Tibial nerve (tissue), 4 donors: ENCODE results near the gene FBXW2.

ENCODE experiments used
- EP300 ChIP-seq, 2 donors: sonication (generic); formaldehyde crosslinking; IDR thresholded peaks; one replicate each; pipeline ENCODE4 v1.6.1; 2017; ENCODE audit warnings: antibody characterized with exemption in 2 of 2, mild to moderate bottlenecking in 1 of 2
- POLR2A ChIP-seq, 2 donors: fragments of 450-650 bp; IDR thresholded peaks; one replicate each; pipeline ENCODE4 v1.6.1; 2017; ENCODE audit warnings: antibody characterized with exemption in 2 of 2, mild to moderate bottlenecking in 2 of 2, moderate library complexity in 2 of 2
- TF ChIP-seq, protein P1 (sequence below), 5 experiments: fragments of 200-600 bp in 3 of 5; fragments of 450-650 bp in 2 of 5; sonication (generic) in 3 of 5; IDR thresholded peaks; one replicate each; pipeline ENCODE4 v1.5.1; 2016 to 2019; ENCODE audit warnings: antibody characterized with exemption in 5 of 5, mild to moderate bottlenecking in 3 of 5, moderate library complexity in 2 of 5

DNA sequence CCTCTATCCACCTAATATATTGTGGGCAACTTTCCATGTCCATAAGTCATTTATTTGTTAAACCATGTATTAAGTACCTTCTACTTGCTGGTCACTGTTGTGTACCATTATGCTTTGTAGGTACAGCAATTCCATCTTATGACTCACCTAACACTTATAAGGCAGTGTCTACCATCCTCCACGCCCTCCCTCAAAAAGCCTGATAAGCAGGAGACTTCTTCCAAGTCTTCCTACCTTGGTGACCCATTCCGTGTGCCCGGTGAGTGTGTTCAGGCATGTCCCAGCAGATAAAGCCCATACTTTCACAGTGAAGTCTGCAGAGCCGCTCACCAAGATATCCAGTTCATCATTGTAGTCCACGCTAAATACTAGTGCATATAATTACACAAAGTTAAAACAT, 17.4 kb downstream of the FBXW2 start:
- TF ChIP-seq POLR2A (IDR thresholded peaks at IDR 0.05) (no peak), EP300 (IDR thresholded peaks at IDR 0.05) (no peak)
- TF ChIP-seq, protein P1, sequence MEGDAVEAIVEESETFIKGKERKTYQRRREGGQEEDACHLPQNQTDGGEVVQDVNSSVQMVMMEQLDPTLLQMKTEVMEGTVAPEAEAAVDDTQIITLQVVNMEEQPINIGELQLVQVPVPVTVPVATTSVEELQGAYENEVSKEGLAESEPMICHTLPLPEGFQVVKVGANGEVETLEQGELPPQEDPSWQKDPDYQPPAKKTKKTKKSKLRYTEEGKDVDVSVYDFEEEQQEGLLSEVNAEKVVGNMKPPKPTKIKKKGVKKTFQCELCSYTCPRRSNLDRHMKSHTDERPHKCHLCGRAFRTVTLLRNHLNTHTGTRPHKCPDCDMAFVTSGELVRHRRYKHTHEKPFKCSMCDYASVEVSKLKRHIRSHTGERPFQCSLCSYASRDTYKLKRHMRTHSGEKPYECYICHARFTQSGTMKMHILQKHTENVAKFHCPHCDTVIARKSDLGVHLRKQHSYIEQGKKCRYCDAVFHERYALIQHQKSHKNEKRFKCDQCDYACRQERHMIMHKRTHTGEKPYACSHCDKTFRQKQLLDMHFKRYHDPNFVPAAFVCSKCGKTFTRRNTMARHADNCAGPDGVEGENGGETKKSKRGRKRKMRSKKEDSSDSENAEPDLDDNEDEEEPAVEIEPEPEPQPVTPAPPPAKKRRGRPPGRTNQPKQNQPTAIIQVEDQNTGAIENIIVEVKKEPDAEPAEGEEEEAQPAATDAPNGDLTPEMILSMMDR (IDR thresholded peaks at IDR 0.05): no peak
